K562 (cell line): Measurements from ENCODE around the gene SAMD4A. TPM values are rescaled to one million over a fixed set of nuclear protein-coding genes. Genes with fewer than 3 reads are reported as not detected.

Source experiments
- ATAC-seq: fragments of 200-7000 bp; cut with Tn5 transposase; 3 replicates; pipeline ENCODE4 v1.9.1; 2020; ENCODE audit warnings: moderate library complexity
- BruUV-seq: library from RNA; stranded (reverse); fragments of 400-500 nt; replicated peaks from 2 replicates; lab custom pipeline; 2021; lab: Mats Ljungman, UMichigan
- CTCF ChIA-PET: fragments of 300-600 bp; formaldehyde crosslinking; extraction: SDS; loops from one replicate; lab custom pipeline; 2021; ENCODE audit warnings: low intra/inter-chr PET ratio; lab: Yijun Ruan, JAX
- POLR2A ChIA-PET: fragments of 300-600, 350-650 bp; sonication (Branson Sonifier 250); formaldehyde crosslinking; extraction: SDS; loops from one replicate; lab custom pipeline; 2021; ENCODE audit warnings: antibody characterized with exemption, inconsistent platforms; lab: Yijun Ruan, JAX
- DNase-seq, 4 experiments: peaks; one replicate each; pipeline versions ENCODE4 v3.0.0 to v3.0.0-alpha.2; 2011 to 2018; ENCODE audit warnings: low spot score in 3 of 4, mixed read lengths in 3 of 4; ENCODE audit errors: extremely low read depth in 1 of 4
- FAIRE-seq: peaks from 2 replicates; lab custom pipeline; 2011; peaks lifted over from hg19 to GRCh38; lab: Jason Lieb, UNC
- H2AFZ ChIP-seq: 2 replicates; pipeline ENCODE4 v1.6.0; 2011; ENCODE audit warnings: low read depth, low read length, control low read depth, inconsistent platforms
- H3K27ac ChIP-seq: fragments of 200-600 bp; 3 replicates; pipeline ENCODE4 v1.8.0; 2011; ENCODE audit warnings: low read depth, mild to moderate bottlenecking, control low read depth, inconsistent platforms, low read length, moderate library complexity, mixed read lengths; ENCODE audit errors: extremely low read depth
- H3K27me3 ChIP-seq, 2 experiments: fragments of 300-600 bp in 1 of 2; 2 replicates in 1 of 2; 3 replicates in 1 of 2; pipeline versions ENCODE4 v1.6.0 to v1.8.0; 2011; ENCODE audit warnings: inconsistent platforms in 2 of 2, low read length in 2 of 2, mild to moderate bottlenecking in 1 of 2, mixed read lengths in 1 of 2, moderate library complexity in 1 of 2; ENCODE audit not compliant: control insufficient read depth in 2 of 2, insufficient read depth in 2 of 2
- H3K36me3 ChIP-seq: fragments of 300-600 bp; 3 replicates; pipeline ENCODE4 v1.8.0; 2011; ENCODE audit warnings: mild to moderate bottlenecking, low read length, inconsistent platforms; ENCODE audit not compliant: control insufficient read depth, insufficient read depth
- H3K4me1 ChIP-seq, 2 experiments: fragments of 200-600 bp in 1 of 2; replicated peaks in 1 of 2; 2 replicates in 1 of 2; 3 replicates in 1 of 2; pipeline versions ENCODE4 v1.5.1 to v1.8.0; 2011; ENCODE audit warnings: inconsistent platforms in 2 of 2, low read length in 2 of 2, mild to moderate bottlenecking in 1 of 2, mixed read lengths in 1 of 2, moderate library complexity in 1 of 2; ENCODE audit not compliant: control insufficient read depth in 2 of 2, insufficient read depth in 2 of 2
- H3K4me2 ChIP-seq: 2 replicates; pipeline ENCODE4 v1.6.1; 2011; ENCODE audit warnings: low read length, control low read depth, inconsistent platforms, mixed read lengths; ENCODE audit not compliant: insufficient read depth
- H3K4me3 ChIP-seq: fragments of 200-600 bp; sonication (generic), shearing (Covaris generic); 2 replicates; pipeline ENCODE4 v1.5.1; 2016; ENCODE audit warnings: control low read depth, inconsistent platforms
- H3K79me2 ChIP-seq: fragments of 200-600 bp; 3 replicates; pipeline ENCODE4 v1.8.0; 2011; ENCODE audit warnings: low read length, inconsistent platforms; ENCODE audit not compliant: control insufficient read depth, insufficient read depth
- H3K9ac ChIP-seq, 2 experiments: 2 replicates each; pipeline versions ENCODE4 v1.6.0 to v1.6.1; 2011; ENCODE audit warnings: low read depth in 2 of 2, low read length in 2 of 2, control low read depth in 1 of 2, inconsistent platforms in 1 of 2, mild to moderate bottlenecking in 1 of 2, mixed read lengths in 1 of 2; ENCODE audit not compliant: insufficient read depth in 1 of 2
- H3K9me1 ChIP-seq: one replicate; pipeline ENCODE4 v1.6.0; 2011; ENCODE audit warnings: inconsistent platforms, mild to moderate bottlenecking, low read length, moderate library complexity; ENCODE audit not compliant: control insufficient read depth, insufficient read depth
- H3K9me3 ChIP-seq: replicated peaks from 2 replicates; pipeline ENCODE4 v1.5.1; 2011; ENCODE audit warnings: low read depth, low read length, inconsistent platforms; ENCODE audit not compliant: control insufficient read depth, insufficient read depth
- H4K20me1 ChIP-seq: replicated peaks from 2 replicates; pipeline ENCODE4 v1.6.1; 2011; ENCODE audit warnings: low read length, inconsistent platforms, mixed read lengths; ENCODE audit not compliant: control insufficient read depth, insufficient read depth
- CCNT2 ChIP-seq: IDR thresholded peaks from 2 replicates; pipeline ENCODE4 v1.6.1; 2011; ENCODE audit warnings: borderline replicate concordance, low read depth, mild to moderate bottlenecking, moderate library complexity, mixed read lengths, low read length; ENCODE audit not compliant: insufficient read length; ENCODE audit errors: extremely low read depth
- MTF1 ChIP-seq: fragments of 250-450 bp; sonication (Bioruptor Pico); IDR thresholded peaks from 2 replicates; pipeline ENCODE4 v1.9.0; 2021; ENCODE audit warnings: moderate library complexity, mild to moderate bottlenecking, inconsistent platforms, borderline replicate concordance
- RFX5 ChIP-seq: IDR thresholded peaks from 2 replicates; pipeline ENCODE4 v1.6.1; 2011; ENCODE audit warnings: low read depth, mild to moderate bottlenecking, improper control_type of control experiment, low read length
- ZNF232 ChIP-seq: sonication (generic); formaldehyde crosslinking; IDR thresholded peaks from 2 replicates; pipeline ENCODE4 v1.8.0; 2022; ENCODE audit warnings: mild to moderate bottlenecking, missing genetic modification reagents
- WGBS: fragments of 100-300 bp; shearing (Covaris generic); methylation state at CpG from one replicate; pipeline ENCODE4 v1.1.6; 2016; ENCODE audit warnings: low coverage, mixed read lengths; ENCODE audit not compliant: insufficient coverage; ENCODE audit errors: missing lambda C conversion rate; 5-methylcytosine and 5-hydroxymethylcytosine counted together
- in situ Hi-C: fragments of 300-500 bp; cut with MboI; formaldehyde crosslinking; loops from 4 replicates; pipeline ENCODE4 v1.15.0; 2018; ENCODE audit warnings: inconsistent platforms, mixed read lengths
- intact Hi-C: fragments of 100-400 bp; cut with micrococcal nuclease; formaldehyde crosslinking; loops from 2 replicates; pipeline ENCODE4 v1.14.2; 2022
- polyA plus RNA-seq, 8 experiments: library from polyadenylated mRNA; depleted of rRNA in 4 of 8; stranded (reverse) in 5 of 8; unstranded in 3 of 8; fragments of >200 nt; fragmentation: Nextera tagmentation in 2 of 8; fragmentation: Illumina TruSeq in 1 of 8; extraction: Ambion mirVana in 2 of 8; extraction: Trizol in 1 of 8; gene quantifications; 2 replicates each; pipeline versions ENCODE4 v1.2.1 to v1.2.3, GENCODE V29; 2011 to 2014; ENCODE audit warnings: inconsistent platforms in 1 of 8, missing spikeins in 1 of 8
- total RNA-seq, 7 experiments: library from RNA; depleted of rRNA in 6 of 7; stranded (reverse); fragments of >200 nt in 6 of 7; fragmentation: Illumina TruSeq in 2 of 7; extraction: Trizol in 2 of 7; gene quantifications; 2 replicates each; pipeline versions ENCODE4 v1.2.1 to v1.2.3, GENCODE V29; 2011 to 2021; ENCODE audit warnings: low replicate concordance in 1 of 7
- TF ChIP-seq, protein P1 (sequence below), 2 experiments: fragments of 450-650 bp; IDR thresholded peaks; 2 replicates each; pipeline ENCODE4 v1.6.1; 2016; ENCODE audit warnings: mild to moderate bottlenecking in 2 of 2, borderline replicate concordance in 1 of 2, low read depth in 1 of 2, moderate library complexity in 1 of 2
- TF ChIP-seq, protein P2 (sequence below): sonication (generic); formaldehyde crosslinking; IDR thresholded peaks from 2 replicates; pipeline ENCODE4 v1.4.0; 2020; ENCODE audit warnings: mild to moderate bottlenecking, missing genetic modification reagents

Gene SAMD4A
- total and polyA plus RNA-seq, 9 of the 15 experiments (the other 6 are each of a cell fraction or from before 2014, with no cell fraction given): 0.66 to 6.8 (median 3.3) TPM

DNA sequence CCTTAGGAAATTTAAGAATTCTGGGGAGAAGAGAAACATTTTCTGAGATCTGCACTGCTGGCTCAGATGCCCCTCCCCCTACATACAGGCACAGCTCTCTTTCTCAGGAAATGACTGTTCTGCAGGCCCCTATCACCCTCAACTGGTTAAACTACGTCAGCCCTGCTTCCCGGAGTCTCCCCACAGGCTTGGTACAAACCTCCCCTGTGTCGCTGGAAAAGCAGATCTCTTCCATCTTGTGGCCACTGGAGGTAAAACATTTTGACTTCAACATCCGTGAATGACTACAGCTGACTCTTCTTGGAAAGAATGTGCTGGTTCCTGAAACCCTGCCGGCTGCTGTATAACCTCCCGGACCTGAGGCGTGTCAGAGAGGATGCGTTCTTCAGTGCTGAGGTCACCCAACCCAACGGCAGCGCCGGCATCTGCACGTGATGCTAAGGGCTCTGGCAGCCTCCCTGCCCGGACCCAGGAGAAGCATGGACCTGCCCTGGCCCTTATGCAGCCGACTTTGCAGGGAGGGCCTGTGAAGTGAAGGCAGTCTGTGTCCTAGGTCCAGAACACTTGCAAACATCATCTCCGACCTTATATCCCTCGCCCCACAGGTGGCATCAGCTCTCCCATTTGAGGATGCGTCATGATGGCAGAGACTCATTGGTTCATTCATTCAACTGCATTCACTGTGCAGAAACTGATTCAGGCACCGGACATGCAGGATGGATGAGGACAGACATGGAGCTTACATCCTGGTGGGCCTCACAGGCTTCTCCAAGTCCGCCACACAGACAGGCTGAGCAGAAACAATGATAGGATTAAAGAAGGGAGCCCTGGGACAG is 206.5 kb downstream of the SAMD4A start:
- WGBS: 18% methylated on average over 19 of the region's 19 CpGs
- ChIA-PET POLR2A (interaction anchor here (0.6 to 2.5 kb wide), 13 partner anchors 12 to 414 kb away, joined by 3 to 8 read pairs (median 3); partner anchors contain the start of gene GCH1), CTCF (interaction anchor here (0.5 to 2.9 kb wide), 6 partner anchors 33 to 221 kb away, joined by 3 to 52 read pairs (median 3); no protein-coding TSS in a partner anchor)
- Histone ChIP-seq H2AFZ (peak overlapping the region; percentile 79), H3K9ac (peak overlapping the region; percentile 72 to 81; a peak in 3 of 4 replicates), H3K27me3 (no peaks in the 10 kb centered on the region), H3K9me3 (no peaks in the 10 kb centered on the region), H3K4me3 (peak overlapping the region; percentile 6; the same call in 1 of the 2 replicates), H3K36me3 (peaks cover 40% of the 10 kb centered on the region; the same call in 2 of the 3 replicates), H3K79me2 (no peaks in the 10 kb centered on the region), H4K20me1 (peaks cover 5% of the 10 kb centered on the region; the same call in 1 of the 2 replicates), H3K27ac (peak overlapping the region; percentile 86), H3K4me2 (peak overlapping the region; percentile 56), H3K4me1 (peaks cover 19 to 23% of the 10 kb centered on the region in 2 experiments; a peak in 4 of 5 replicates), H3K9me1 (no peaks in the 10 kb centered on the region)
- intact Hi-C loops (loop anchor here (1.0 to 10.0 kb wide), 7 partner anchors 19 to 409 kb away; no protein-coding TSS in a partner anchor), in situ Hi-C loops (loop anchor here (5.0 kb wide), 1 partner anchor 206 kb away; the partner anchor contains the start of gene SAMD4A)
- ATAC-seq (peak; percentile 96), FAIRE-seq (peak; percentile 100), DNase-seq (peak; percentile 80 to 94 (median 87))
- no TSS peak for BruUV-seq
- TF ChIP-seq MTF1 (CRISPR knock-in tag) (no peak), RFX5 (no peak), ZNF232 (CRISPR knock-in tag) (no peak), CCNT2 (no peak)
- TF ChIP-seq, protein P1, sequence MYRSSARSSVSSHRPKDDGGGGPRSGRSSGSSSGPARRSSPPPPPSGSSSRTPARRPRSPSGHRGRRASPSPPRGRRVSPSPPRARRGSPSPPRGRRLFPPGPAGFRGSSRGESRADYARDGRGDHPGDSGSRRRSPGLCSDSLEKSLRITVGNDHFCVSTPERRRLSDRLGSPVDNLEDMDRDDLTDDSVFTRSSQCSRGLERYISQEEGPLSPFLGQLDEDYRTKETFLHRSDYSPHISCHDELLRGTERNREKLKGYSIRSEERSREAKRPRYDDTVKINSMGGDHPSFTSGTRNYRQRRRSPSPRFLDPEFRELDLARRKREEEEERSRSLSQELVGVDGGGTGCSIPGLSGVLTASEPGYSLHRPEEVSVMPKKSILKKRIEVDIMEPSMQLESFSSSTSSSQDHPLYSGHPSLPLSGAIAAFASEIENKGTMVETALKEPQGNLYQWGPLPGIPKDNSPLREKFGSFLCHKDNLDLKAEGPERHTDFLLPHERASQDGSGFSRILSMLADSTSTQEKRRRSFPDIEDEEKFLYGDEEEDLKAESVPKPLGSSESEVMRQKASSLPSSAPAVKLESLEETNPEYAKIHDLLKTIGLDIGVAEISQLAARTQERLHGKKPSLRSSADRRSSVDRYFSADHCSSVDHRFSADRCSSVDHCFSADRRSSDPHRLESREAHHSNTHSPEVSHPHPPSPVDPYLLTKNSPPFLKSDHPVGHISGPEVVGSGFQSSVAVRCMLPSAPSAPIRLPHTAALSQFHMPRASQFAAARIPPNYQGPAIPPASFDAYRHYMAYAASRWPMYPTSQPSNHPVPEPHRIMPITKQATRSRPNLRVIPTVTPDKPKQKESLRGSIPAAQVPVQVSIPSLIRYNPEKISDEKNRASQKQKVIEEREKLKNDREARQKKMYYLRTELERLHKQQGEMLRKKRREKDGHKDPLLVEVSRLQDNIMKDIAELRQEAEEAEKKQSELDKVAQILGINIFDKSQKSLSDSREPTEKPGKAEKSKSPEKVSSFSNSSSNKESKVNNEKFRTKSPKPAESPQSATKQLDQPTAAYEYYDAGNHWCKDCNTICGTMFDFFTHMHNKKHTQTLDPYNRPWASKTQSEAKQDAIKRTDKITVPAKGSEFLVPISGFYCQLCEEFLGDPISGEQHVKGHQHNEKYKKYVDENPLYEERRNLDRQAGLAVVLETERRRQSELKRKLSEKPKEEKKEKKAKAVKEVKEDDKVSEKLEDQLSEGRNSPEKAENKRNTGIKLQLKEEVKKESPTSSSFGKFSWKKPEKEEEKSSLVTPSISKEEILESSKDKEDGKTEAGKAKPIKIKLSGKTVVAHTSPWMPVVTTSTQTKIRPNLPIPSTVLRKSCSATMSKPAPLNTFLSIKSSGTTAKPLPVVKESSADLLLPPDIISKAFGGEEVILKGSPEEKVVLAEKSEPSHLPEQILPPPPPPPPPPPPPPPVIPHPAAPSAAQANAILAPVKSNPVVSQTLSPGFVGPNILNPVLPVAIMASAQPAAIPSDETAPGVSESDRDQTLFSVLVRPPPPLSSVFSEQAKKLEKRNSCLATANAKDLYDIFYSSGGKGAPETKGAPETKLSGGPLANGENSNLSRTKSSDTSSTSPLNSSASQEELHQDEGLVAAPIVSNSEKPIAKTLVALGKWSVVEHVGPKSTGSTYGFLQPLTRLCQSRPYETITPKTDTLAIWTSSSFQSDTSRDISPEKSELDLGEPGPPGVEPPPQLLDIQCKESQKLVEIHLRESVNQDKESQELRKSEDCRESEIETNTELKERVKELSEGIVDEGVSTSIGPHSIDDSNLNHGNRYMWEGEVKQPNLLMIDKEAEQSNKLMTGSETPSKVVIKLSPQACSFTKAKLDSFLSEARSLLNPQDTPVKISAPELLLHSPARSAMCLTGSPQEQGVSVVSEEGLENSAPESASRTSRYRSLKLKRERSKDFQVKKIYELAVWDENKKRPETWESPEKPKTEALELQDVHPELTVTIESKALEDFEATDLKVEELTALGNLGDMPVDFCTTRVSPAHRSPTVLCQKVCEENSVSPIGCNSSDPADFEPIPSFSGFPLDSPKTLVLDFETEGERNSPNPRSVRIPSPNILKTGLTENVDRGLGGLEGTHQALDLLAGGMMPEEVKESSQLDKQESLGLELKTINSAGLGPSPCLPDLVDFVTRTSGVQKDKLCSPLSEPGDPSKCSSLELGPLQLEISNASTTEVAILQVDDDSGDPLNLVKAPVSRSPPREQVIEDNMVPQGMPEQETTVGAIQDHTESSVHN (IDR thresholded peaks at IDR 0.05; ENCODE audit: borderline replicate concordance in 1 of 2, low read depth in 1 of 2): peak in 1 of 2 experiments; percentile 79; a peak in 1 of 4 replicates
- TF ChIP-seq, protein P2, sequence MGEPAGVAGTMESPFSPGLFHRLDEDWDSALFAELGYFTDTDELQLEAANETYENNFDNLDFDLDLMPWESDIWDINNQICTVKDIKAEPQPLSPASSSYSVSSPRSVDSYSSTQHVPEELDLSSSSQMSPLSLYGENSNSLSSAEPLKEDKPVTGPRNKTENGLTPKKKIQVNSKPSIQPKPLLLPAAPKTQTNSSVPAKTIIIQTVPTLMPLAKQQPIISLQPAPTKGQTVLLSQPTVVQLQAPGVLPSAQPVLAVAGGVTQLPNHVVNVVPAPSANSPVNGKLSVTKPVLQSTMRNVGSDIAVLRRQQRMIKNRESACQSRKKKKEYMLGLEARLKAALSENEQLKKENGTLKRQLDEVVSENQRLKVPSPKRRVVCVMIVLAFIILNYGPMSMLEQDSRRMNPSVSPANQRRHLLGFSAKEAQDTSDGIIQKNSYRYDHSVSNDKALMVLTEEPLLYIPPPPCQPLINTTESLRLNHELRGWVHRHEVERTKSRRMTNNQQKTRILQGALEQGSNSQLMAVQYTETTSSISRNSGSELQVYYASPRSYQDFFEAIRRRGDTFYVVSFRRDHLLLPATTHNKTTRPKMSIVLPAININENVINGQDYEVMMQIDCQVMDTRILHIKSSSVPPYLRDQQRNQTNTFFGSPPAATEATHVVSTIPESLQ (CRISPR knock-in tag): no peak
